ENCODE measurements around the gene PLCB4.

- TF ChIP-seq EZH2 (IDR thresholded peaks at IDR 0.05) (no peak), POLR2AphosphoS5 (IDR thresholded peaks at IDR 0.05; ENCODE audit: borderline replicate concordance, low read depth, low read length) (no peak), FOXP2 (optimal IDR thresholded peaks at IDR 0.05; ENCODE audit: control extremely low read depth, extremely low read length, insufficient read depth) (no peak)
Observed at GRCh38 chr20:9509246-9509645, 440.4 kb downstream of the PLCB4 start.
